Natural killer cell (primary cell): ENCODE measurements around the gene SPATA2. TPM values are rescaled to one million over a fixed set of nuclear protein-coding genes. Genes with fewer than 3 reads are reported as not detected.

ENCODE experiments used
- ATAC-seq, 3 donors: fragments of 150-1000 bp in 2 of 3; fragments of 200-7000 bp in 1 of 3; cut with Tn5 transposase; 1 replicate in 1 of 3; 2 replicates in 2 of 3; pipeline ENCODE4 v1.10.0; 2021; ENCODE audit warnings: mild to moderate bottlenecking in 2 of 3, moderate library complexity in 2 of 3
- DNase-seq, 2 donors: peaks; one replicate each; pipeline versions ENCODE4 v3.0.0 to v3.0.0-alpha.2; 2013 to 2021; ENCODE audit warnings: mixed read lengths in 1 of 2
- H3K27ac ChIP-seq: one replicate; pipeline ENCODE4 v1.5.1; 2013; ENCODE audit warnings: mild to moderate bottlenecking, low read length
- H3K27me3 ChIP-seq: one replicate; pipeline ENCODE4 v1.6.1; 2013; ENCODE audit warnings: low read length; ENCODE audit not compliant: control insufficient read depth, insufficient read depth
- H3K36me3 ChIP-seq: one replicate; pipeline ENCODE4 v1.6.1; 2013; ENCODE audit warnings: low read length; ENCODE audit not compliant: control insufficient read depth, insufficient read depth
- H3K4me1 ChIP-seq: one replicate; pipeline ENCODE4 v1.6.1; 2013; ENCODE audit warnings: low read length; ENCODE audit not compliant: control insufficient read depth, insufficient read depth
- H3K4me3 ChIP-seq: one replicate; pipeline ENCODE4 v1.5.1; 2013; ENCODE audit warnings: low read length
- H3K9me3 ChIP-seq: one replicate; pipeline ENCODE4 v1.6.1; 2013; ENCODE audit warnings: low read length; ENCODE audit not compliant: control insufficient read depth, insufficient read depth
- H3K27ac Mint-ChIP-seq, 2 donors: one replicate each; pipeline ENCODE4 v1.8.0; 2022; ENCODE audit warnings: mild to moderate bottlenecking in 2 of 2, mixed read lengths in 2 of 2, moderate library complexity in 1 of 2
- H3K27me3 Mint-ChIP-seq, 2 donors: one replicate each; pipeline ENCODE4 v1.8.0; 2022; ENCODE audit warnings: low read depth in 2 of 2, mixed read lengths in 2 of 2
- H3K36me3 Mint-ChIP-seq: one replicate; pipeline ENCODE4 v1.8.0; 2022; ENCODE audit warnings: mixed read lengths
- H3K4me1 Mint-ChIP-seq, 2 donors: one replicate each; pipeline ENCODE4 v1.8.0; 2022; ENCODE audit warnings: mixed read lengths in 2 of 2
- H3K4me3 Mint-ChIP-seq: one replicate; pipeline ENCODE4 v1.8.0; 2022; ENCODE audit warnings: mild to moderate bottlenecking, moderate library complexity, mixed read lengths
- H3K9me3 Mint-ChIP-seq, 2 donors: one replicate each; pipeline ENCODE4 v1.8.0; 2022; ENCODE audit warnings: mixed read lengths in 2 of 2
- WGBS: methylation state at CpG from one replicate; pipeline ENCODE4 v1.1.7; 2013; ENCODE audit warnings: missing lambda C conversion rate; ENCODE audit not compliant: insufficient coverage; 5-methylcytosine and 5-hydroxymethylcytosine counted together
- intact Hi-C: fragments of 100-400 bp; cut with micrococcal nuclease; formaldehyde crosslinking; loops from one replicate; pipeline ENCODE4 v1.14.2; 2022
- total RNA-seq, 4 donors: library from RNA; stranded (reverse); fragments of 120-200 nt in 1 of 4; gene quantifications; one replicate each; pipeline versions ENCODE4 v1.2.3 to v1.2.4, GENCODE V29; 2013 to 2022
- TF ChIP-seq, protein P1 (sequence below): fragments of 200-600 bp; IDR thresholded peaks from one replicate; pipeline ENCODE4 v1.8.0; 2022; ENCODE audit warnings: antibody characterized with exemption

The SPATA2 gene
- total RNA-seq, 3 donors from 2014 or later (not counting 1 experiment from before 2014, with no cell fraction given) = 16.4 to 25.8 (median 25.1) TPM

DNA sequence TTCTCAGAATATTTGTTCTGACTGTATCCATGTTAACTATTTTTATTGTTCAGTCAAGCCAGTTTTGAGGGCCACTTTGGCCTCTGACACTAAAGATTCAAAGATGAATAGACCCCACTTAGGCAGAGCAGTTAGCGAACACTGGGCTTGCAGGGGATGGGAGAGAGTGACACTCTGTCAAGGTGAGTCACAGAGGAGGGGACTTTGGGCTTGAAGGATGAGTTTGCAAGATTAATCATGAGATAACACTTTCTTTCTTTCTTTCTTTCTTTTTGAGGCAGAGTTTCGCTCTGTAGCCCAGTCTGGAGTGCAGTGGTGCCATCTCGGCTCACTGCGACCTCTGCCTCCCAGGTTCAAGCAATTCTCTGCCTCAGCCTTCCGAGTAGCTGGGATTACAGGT is 46.4 kb downstream of the SPATA2 start:
- no peak overlapping the region for H3K27ac ChIP-seq
- Mint-ChIP-seq H3K27me3 (no peaks in the 10 kb centered on the region), H3K4me3 (no peak overlapping the region), H3K27ac (no peak overlapping the region), H3K4me1 (no peaks in the 10 kb centered on the region), H3K36me3 (peaks cover 14% of the 10 kb centered on the region), H3K9me3 (no peaks in the 10 kb centered on the region)
- DNase-seq (no peak), ATAC-seq (no peak)
- TF ChIP-seq, protein P1, sequence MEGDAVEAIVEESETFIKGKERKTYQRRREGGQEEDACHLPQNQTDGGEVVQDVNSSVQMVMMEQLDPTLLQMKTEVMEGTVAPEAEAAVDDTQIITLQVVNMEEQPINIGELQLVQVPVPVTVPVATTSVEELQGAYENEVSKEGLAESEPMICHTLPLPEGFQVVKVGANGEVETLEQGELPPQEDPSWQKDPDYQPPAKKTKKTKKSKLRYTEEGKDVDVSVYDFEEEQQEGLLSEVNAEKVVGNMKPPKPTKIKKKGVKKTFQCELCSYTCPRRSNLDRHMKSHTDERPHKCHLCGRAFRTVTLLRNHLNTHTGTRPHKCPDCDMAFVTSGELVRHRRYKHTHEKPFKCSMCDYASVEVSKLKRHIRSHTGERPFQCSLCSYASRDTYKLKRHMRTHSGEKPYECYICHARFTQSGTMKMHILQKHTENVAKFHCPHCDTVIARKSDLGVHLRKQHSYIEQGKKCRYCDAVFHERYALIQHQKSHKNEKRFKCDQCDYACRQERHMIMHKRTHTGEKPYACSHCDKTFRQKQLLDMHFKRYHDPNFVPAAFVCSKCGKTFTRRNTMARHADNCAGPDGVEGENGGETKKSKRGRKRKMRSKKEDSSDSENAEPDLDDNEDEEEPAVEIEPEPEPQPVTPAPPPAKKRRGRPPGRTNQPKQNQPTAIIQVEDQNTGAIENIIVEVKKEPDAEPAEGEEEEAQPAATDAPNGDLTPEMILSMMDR = no peak
- intact Hi-C loops = no loop called here
- no peaks in the 10 kb centered on the region for H3K9me3 ChIP-seq
- no peaks in the 10 kb centered on the region for H3K4me1 ChIP-seq
- WGBS = 72% methylated on average over 5 of the region's 5 CpGs
- H3K27me3 ChIP-seq = no peaks in the 10 kb centered on the region
- H3K4me3 ChIP-seq = no peak overlapping the region
- H3K36me3 ChIP-seq = peaks cover 51% of the 10 kb centered on the region

- Histone ChIP-seq H3K36me3 (peaks cover 55% of the 10 kb centered on the region), H3K4me1 (no peaks in the 10 kb centered on the region), H3K27me3 (no peaks in the 10 kb centered on the region), H3K27ac (no peak overlapping the region), H3K9me3 (no peaks in the 10 kb centered on the region), H3K4me3 (no peak overlapping the region)
- DNase-seq (no peak), ATAC-seq (no peak)
- intact Hi-C loops = no loop called here
- H3K27me3 Mint-ChIP-seq = no peaks in the 10 kb centered on the region
- WGBS = 90% methylated on average over 3 of the region's 3 CpGs
- no peaks in the 10 kb centered on the region for H3K9me3 Mint-ChIP-seq
- H3K4me1 Mint-ChIP-seq = no peaks in the 10 kb centered on the region
- no peak overlapping the region for H3K27ac Mint-ChIP-seq
- peaks cover 14% of the 10 kb centered on the region for H3K36me3 Mint-ChIP-seq
- no peak overlapping the region for H3K4me3 Mint-ChIP-seq
- TF ChIP-seq, protein P1 = no peak
These were observed 46.8 kb downstream of the SPATA2 start for GRCh38 chr20:49868538-49868937.

GRCh38 chr20:49867453-49868215 is 47.7 kb downstream of the SPATA2 start:
- DNase-seq = no peak
- no peak for ATAC-seq
- H3K27ac ChIP-seq = no peak overlapping the region
- intact Hi-C loops = no loop called here
- Mint-ChIP-seq H3K27ac (no peak overlapping the region), H3K27me3 (no peaks in the 10 kb centered on the region), H3K9me3 (no peaks in the 10 kb centered on the region), H3K36me3 (peaks cover 14% of the 10 kb centered on the region), H3K4me3 (no peak overlapping the region), H3K4me1 (no peaks in the 10 kb centered on the region)
- no peaks in the 10 kb centered on the region for H3K27me3 ChIP-seq
- H3K4me1 ChIP-seq = no peaks in the 10 kb centered on the region
- peaks cover 52% of the 10 kb centered on the region for H3K36me3 ChIP-seq
- TF ChIP-seq, protein P1 = no peak
- WGBS = 81% methylated on average over 9 of the region's 9 CpGs
- H3K9me3 ChIP-seq = no peaks in the 10 kb centered on the region
- no peak overlapping the region for H3K4me3 ChIP-seq

DNA sequence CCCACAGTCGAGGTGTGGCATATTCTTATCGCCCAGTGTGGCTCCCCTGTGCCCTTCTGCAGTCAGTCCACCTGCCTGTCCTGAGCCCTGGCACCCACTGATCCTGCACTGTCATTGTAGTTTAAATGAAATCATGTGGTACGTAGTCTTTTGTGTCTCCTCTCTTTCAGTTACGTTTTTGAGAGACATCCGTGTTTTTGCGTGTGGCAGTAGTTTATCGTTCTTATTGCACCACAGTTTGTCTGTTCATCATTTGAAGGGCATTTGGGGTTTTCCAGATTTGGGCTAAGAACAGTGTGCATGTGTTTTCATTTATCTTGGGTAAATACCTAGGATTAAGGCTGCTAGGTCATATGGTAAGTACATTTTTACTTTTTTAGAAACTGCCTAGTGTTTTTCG is 49.3 kb downstream of the SPATA2 start:
- H3K4me1 ChIP-seq = no peaks in the 10 kb centered on the region
- H3K4me1 Mint-ChIP-seq = peaks cover under 1 to 3% of the 10 kb centered on the region in 2 donors
- H3K9me3 ChIP-seq = no peaks in the 10 kb centered on the region
- intact Hi-C loops = no loop called here
- no peaks in the 10 kb centered on the region for H3K27me3 Mint-ChIP-seq
- TF ChIP-seq, protein P1 = no peak
- ATAC-seq = no peak
- no peaks in the 10 kb centered on the region for H3K9me3 Mint-ChIP-seq
- H3K36me3 ChIP-seq = peaks cover 44% of the 10 kb centered on the region
- H3K4me3 ChIP-seq = no peak overlapping the region
- no peak overlapping the region for H3K4me3 Mint-ChIP-seq
- no peak overlapping the region for H3K27ac ChIP-seq
- H3K27ac Mint-ChIP-seq = no peak overlapping the region
- H3K36me3 Mint-ChIP-seq = peaks cover 14% of the 10 kb centered on the region
- H3K27me3 ChIP-seq = no peaks in the 10 kb centered on the region
- no peak for DNase-seq
- 93% methylated on average over 7 of the region's 8 CpGs for WGBS
